SH-SY5Y (cell line): ENCODE measurements around the gene MTHFSD.

ENCODE experiments used
- GATA2 ChIP-seq: IDR thresholded peaks from 2 replicates; pipeline ENCODE4 v1.6.1; 2011; ENCODE audit warnings: mild to moderate bottlenecking, low read depth, low read length
- GATA3 ChIP-seq: IDR thresholded peaks from 2 replicates; pipeline ENCODE4 v1.6.1; 2011; ENCODE audit warnings: low read depth, mild to moderate bottlenecking, low read length, moderate library complexity

Gene MTHFSD

GRCh38 chr16:86555704-86556075 is 655 bp upstream of the MTHFSD start:
- TF ChIP-seq GATA3, result no peak
- TF ChIP-seq GATA2, result no peak

- TF ChIP-seq GATA2 (no peak), GATA3 (no peak)
These were observed 477 bp downstream of the MTHFSD start for GRCh38 chr16:86554599-86554916.

- TF ChIP-seq GATA2, result no peak
- no peak for TF ChIP-seq GATA3
These were observed 1.7 kb downstream of the MTHFSD start for GRCh38 chr16:86553356-86553755.

- TF ChIP-seq GATA2, result no peak
- TF ChIP-seq GATA3, result no peak
These were observed 4.8 kb downstream of the MTHFSD start for GRCh38 chr16:86550281-86550680.

- TF ChIP-seq GATA2 (no peak), GATA3 (no peak)
These were observed 5.2 kb downstream of the MTHFSD start for GRCh38 chr16:86549893-86550190.

GRCh38 chr16:86549076-86549892 is 5.8 kb downstream of the MTHFSD start:
- TF ChIP-seq GATA3, result no peak
- no peak for TF ChIP-seq GATA2

- no peak for TF ChIP-seq GATA2
- no peak for TF ChIP-seq GATA3
These were observed 7.7 kb downstream of the MTHFSD start for GRCh38 chr16:86547286-86547685.

GRCh38 chr16:86546638-86547013 is 8.4 kb downstream of the MTHFSD start:
- TF ChIP-seq GATA2, result no peak
- TF ChIP-seq GATA3, result no peak

- TF ChIP-seq GATA3 (no peak), GATA2 (no peak)
These were observed 8.9 kb downstream of the MTHFSD start for GRCh38 chr16:86545954-86546637.

GRCh38 chr16:86545481-86545880 is 9.6 kb downstream of the MTHFSD start:
- TF ChIP-seq GATA2, result no peak
- no peak for TF ChIP-seq GATA3

- TF ChIP-seq GATA3 (no peak), GATA2 (no peak)
These were observed 12.0 kb downstream of the MTHFSD start for GRCh38 chr16:86542756-86543750.

GRCh38 chr16:86541560-86541959 is 13.5 kb downstream of the MTHFSD start:
- TF ChIP-seq GATA2 (no peak), GATA3 (no peak)

GRCh38 chr16:86540894-86541293 is 14.1 kb downstream of the MTHFSD start:
- TF ChIP-seq GATA2 (no peak), GATA3 (no peak)

GRCh38 chr16:86538196-86538780 is 16.7 kb downstream of the MTHFSD start:
- TF ChIP-seq GATA3 (no peak), GATA2 (no peak)

- TF ChIP-seq GATA3 (no peak), GATA2 (no peak)
These were observed 17.5 kb downstream of the MTHFSD start for GRCh38 chr16:86537486-86537885.
